EH (cell line): ENCODE data around the gene PRRX2.

Source experiments
- DNase-seq: peaks from one replicate; pipeline ENCODE4 v3.0.0-alpha.2; 2015; ENCODE audit warnings: low read depth

The PRRX2 gene

GRCh38 chr9:129709438-129710168 lies 44.2 kb downstream of the PRRX2 start:
- DNase-seq: no peak

GRCh38 chr9:129710169-129710453 lies 44.7 kb downstream of the PRRX2 start:
- DNase-seq: no peak

- peak; percentile 92 for DNase-seq
Measured at GRCh38 chr9:129712634-129713401, 47.4 kb downstream of the PRRX2 start.

GRCh38 chr9:129713402-129713679 lies 47.9 kb downstream of the PRRX2 start:
- no peak for DNase-seq

GRCh38 chr9:129714511-129715061 lies 49.1 kb downstream of the PRRX2 start:
- peak; percentile 31 for DNase-seq

- peak; percentile 81 for DNase-seq
Measured at GRCh38 chr9:129716091-129716490, 50.6 kb downstream of the PRRX2 start.

GRCh38 chr9:129717991-129718390 lies 52.5 kb downstream of the PRRX2 start:
- no peak for DNase-seq

GRCh38 chr9:129718647-129719046 lies 53.2 kb downstream of the PRRX2 start:
- DNase-seq: no peak

- no peak for DNase-seq
Measured at GRCh38 chr9:129719135-129719534, 53.7 kb downstream of the PRRX2 start.

- DNase-seq: no peak
Measured at GRCh38 chr9:129720181-129720864, 54.9 kb downstream of the PRRX2 start.

- DNase-seq: no peak
Measured at GRCh38 chr9:129720865-129721545, 55.6 kb downstream of the PRRX2 start.

GRCh38 chr9:129722913-129723312 lies 57.5 kb downstream of the PRRX2 start:
- no peak for DNase-seq

GRCh38 chr9:129724456-129725190 lies 59.2 kb downstream of the PRRX2 start:
- no peak for DNase-seq

GRCh38 chr9:129725795-129726251 lies 60.4 kb downstream of the PRRX2 start:
- peak; percentile 84 for DNase-seq

GRCh38 chr9:129726322-129727160 lies 61.1 kb downstream of the PRRX2 start:
- DNase-seq: peak; percentile 88

GRCh38 chr9:129728744-129729143 lies 63.3 kb downstream of the PRRX2 start:
- DNase-seq: no peak

GRCh38 chr9:129731477-129732085 lies 66.1 kb downstream of the PRRX2 start:
- DNase-seq: no peak

- DNase-seq: no peak
Measured at GRCh38 chr9:129732100-129732499, 66.7 kb downstream of the PRRX2 start.

GRCh38 chr9:129732946-129733631 lies 67.6 kb downstream of the PRRX2 start:
- DNase-seq: no peak

GRCh38 chr9:129733632-129733953 lies 68.1 kb downstream of the PRRX2 start:
- DNase-seq: no peak
